GM21723 (cell line): Measurements from ENCODE around the gene KRT6C.
"Not testable (repeated sequence)": the region's sequence is repeated elsewhere in the genome, so short reads cannot be mapped to it uniquely, and the experiment has no call there.

Experiments
- ATAC-seq: cut with Tn5 transposase; IDR thresholded peaks from one replicate; pipeline ENCODE4 v1.9.1; 2021; ENCODE audit warnings: mild to moderate bottlenecking, moderate library complexity; ENCODE audit not compliant: unreplicated experiment

Gene KRT6C

DNA sequence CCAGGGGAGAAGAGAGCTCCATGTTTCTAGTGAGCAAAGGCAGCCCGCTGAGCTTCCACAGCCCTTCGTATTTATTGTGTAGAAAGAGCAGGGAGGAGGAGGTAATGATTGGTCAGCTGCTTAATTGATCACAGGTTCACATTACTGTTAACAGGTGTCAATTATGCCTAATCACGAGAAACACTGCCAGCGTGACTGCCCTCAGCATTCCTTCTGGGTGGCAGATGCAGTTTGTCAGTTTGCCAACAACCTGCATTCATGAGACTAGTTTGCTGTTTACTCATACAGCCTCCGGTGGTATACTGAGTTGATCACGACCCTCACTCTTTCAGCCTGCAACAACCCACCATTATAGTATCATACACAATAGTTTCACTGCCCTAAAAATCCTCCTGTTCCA lies 27.0 kb upstream of the KRT6C start:
- not testable (repeated sequence) for ATAC-seq

DNA sequence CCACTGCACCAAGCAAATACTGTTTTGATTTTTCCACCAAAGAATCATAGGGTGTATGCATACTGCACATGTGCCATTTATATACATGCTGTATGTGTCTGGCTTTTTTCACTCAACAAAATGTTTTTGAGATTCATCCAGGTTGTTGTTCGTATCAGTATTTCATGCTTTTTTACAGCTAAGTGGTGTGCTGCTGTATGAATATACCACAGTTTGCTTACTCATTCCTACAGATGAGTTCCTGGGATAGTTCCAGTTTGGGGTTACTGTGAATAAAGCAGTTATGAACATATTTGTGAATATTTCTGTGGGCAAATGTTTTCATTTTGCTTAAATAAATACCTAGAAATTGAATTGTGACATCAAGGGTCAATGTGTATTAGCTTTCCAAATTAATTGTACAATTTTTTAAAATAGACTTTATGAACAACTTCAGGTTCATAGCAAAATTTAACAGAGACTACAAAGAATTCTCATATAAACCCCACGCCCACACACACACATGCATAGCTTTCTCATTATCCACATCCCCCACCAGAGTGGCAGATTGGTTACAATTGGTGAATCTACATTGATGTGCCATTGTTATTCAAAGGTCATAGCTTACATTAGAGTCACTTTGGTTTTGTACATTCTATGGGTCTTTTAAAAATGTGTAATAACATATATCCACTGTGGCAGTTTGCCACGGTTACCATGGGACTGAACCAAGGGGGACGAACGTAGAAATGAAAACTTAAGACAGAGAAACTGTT lies 26.4 kb upstream of the KRT6C start:
- no peak for ATAC-seq

DNA sequence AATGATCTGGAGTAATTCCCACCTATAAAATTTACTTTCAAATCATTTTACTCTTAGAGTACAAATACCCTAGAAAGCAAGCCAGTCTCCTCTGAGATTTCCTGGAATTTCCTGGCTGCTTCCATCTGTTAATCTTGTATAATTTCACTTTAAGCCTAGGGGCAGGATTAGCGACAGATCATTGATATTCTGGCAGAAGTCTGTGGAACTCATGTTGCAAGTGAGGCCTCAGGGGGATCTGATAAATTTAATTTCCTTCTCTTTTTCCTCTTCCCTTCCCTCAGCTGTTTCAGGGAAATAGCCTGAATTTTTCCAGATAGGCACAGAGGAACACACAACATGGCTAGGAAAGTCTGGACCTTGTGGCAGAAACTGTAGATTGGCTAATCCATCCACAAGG lies 25.3 kb upstream of the KRT6C start:
- no peak for ATAC-seq

DNA sequence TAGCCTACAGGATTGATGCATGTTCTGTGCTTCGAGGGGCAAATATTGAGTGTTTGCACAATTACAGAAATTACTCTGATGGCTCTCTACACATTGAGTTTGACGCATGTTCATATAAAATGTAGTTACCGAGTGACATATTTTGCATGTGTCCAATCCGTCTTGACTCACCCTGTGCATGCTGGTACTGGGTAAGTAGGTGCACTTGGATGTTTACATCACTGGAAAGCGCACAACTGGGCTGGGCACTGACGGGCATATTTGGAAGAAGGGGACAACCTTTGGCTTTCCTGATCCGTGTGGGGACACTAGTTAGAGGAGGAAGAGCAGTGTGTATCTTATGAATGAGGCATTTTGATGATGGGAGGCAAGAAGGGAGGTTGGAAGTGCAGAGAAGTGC lies 24.4 kb upstream of the KRT6C start:
- no peak for ATAC-seq

DNA sequence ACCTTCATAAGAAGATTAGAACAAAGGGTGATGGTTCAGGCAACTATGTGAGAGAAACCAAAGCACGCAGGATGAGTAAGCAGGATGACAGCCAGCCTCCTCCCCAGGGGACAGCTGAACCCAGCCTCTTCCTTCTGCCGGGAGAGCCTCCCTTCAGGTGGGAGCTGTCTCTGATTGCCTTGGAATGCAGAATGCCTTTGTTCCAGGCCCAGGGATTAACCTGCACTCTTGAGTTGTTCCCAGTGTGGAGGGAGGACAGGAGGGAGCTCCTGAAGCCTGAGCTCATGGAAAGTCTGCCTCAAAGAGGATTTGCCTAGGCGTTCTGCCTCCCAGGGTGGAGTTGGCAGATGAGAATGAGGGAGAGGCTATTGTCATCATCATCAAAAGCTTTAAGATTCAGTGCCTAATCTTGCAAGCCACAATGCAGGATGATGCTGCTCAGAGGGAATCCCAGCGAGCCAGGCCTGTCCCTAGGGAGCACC lies 23.0 kb upstream of the KRT6C start:
- ATAC-seq: no peak

DNA sequence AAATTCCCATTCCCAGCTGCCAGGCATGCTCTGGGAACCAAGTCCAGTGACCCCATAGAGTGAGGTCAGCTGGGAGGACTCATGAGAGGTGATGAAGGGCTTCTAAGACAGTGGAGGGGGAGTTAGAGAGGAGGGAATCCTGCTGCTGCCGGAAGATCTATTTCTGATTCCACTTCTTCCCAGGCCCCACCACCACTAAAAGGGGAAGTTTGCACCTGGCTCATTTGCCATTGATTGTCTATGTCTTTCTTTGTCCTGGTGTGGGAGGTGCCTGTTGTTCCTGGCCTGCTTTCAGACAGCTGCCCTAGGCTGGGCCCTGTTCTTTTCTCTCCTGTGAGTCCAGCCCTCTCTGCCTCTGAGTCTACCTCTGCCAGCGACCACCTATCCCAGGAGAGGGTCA lies 22.4 kb upstream of the KRT6C start:
- no peak for ATAC-seq

DNA sequence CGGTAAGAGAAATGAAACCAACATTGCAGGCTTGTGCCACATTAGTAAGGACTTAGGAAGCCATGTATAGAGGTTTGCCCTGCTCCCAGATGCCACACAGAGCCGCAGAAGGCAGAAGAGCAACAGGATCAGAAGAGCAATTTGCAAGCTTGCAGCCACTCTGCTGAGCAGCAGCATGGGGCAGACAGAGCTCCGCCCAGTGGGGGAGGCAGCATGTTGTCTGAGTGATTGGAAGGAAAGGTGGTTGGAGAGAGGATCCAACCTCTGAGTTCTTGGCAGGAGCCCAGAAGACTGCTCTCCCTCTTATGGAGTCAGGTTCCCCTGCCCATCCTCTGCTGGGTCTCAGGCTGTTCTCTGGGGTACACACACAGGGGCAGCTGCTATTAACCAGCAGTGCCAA lies 21.8 kb upstream of the KRT6C start:
- ATAC-seq: no peak

DNA sequence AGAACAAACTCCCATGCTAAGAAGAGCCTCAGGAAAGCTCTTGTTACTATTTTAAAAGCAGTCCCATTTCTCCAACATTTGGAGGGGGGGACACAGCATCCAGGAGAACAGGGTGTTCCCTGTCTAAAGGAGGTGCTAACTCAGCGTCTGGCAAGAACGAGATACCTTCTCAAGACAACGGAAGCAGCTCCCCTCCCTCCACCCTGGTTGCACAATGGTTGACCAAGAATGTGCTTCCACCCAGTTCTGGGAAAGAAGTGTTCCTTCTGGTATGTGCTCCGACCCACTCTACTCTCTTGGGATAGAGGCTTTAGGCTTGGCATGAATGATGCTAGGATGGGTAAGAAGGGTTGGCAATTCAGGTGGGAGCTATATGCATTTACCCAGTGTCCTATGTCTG lies 20.9 kb upstream of the KRT6C start:
- ATAC-seq: no peak

DNA sequence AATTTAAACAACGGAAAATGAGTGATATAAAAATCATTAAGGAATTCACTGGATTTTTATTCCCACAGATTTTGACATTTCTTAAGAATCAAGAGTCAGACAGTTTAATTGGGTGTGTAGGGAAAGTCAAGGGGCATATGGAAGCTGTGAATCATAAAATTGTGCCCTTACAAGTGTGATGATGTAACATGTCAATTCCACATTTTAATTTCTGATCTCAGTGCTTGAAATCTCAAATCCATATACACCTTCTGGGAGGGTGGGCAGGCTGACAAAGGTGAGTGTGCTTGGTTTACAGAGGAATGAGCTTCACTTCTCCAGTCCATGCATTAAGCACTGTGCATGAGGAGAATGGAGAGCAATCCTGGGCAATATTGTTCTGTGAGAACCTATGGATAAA lies 20.5 kb upstream of the KRT6C start:
- ATAC-seq: no peak

DNA sequence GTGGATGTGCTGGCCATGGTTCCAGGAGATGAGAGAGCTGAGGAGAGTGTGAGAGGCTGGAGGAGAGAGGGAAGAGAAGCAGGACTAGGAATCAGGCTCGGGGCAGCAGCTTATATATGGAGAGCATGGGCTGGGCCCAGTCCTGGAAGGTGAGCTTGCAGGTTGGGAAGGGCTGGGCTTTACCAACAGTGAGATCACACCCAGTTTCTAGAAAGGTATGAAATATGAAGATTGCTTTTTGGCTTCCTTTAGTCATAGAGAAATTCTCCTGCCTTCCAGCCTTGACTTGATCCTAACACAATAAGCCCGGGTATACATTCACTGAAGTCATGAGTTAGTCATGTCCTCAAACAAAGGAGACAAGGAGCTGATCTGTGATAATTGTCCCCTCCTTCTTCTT lies 19.6 kb upstream of the KRT6C start, which contains the start of gene KRT6A:
KRT6A (minus strand) TSS at position 86 of the 400 bp plus-strand sequence; CDS start at position 17, 69 bp downstream.
- no peak for ATAC-seq

DNA sequence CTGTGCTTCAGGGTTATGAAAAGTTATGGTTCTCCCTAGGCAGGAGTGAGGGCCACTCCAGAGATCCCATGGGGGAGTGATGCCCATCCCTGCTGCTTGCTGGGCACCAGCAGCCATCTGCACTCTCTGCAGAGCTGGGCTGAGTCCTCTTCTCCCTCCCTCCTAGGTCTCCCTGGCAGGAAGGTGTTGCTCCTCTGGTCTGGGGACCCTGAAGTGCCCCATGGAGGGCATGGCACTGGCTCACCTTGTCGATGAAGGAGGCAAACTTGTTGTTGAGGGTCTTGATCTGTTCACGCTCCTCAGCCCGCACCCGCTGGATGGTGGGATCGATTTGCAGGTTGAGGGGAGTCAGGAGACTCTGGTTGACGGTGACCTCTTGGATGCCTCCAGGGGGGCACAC lies 18.8 kb upstream of the KRT6C start:
- ATAC-seq: not testable (repeated sequence)

DNA sequence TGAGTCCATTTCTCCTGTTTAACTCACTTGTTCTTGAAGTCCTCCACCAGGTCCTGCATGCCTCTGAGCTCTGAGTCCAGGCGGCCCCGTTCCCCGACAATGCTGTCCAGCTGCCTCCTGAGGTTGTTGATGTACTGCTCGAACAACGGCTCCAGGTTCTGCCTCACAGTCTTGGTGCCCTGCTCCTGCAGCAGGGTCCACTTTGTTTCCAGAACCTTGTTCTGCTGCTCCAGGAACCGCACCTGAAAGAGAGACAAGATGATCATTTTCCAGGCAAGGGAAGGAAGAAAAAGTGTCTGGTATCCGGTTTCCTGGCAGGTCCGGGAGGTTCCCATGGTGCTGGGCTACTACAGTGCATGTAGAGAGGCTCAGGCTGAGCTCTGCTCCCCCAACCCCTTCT lies 17.9 kb upstream of the KRT6C start:
- not testable (repeated sequence) for ATAC-seq

DNA sequence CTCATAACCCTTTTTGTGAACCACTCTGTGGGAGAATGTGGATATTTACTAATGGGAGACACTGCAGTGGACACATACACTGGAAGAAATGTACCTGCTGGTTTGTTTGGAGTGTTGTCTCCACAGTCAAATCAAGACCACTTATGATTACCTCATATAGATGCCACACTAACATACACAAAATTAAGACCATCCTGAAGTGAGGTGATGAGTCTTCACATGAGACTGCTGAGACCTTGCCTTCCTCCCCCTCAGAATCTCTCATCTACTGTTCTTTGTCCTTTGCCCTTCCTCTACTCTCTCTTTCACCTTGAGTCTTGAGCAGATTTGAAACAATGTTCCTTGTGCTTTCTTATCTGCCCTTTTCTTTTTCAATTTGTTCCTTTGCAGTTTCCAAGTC lies 15.1 kb upstream of the KRT6C start:
- no peak for ATAC-seq

DNA sequence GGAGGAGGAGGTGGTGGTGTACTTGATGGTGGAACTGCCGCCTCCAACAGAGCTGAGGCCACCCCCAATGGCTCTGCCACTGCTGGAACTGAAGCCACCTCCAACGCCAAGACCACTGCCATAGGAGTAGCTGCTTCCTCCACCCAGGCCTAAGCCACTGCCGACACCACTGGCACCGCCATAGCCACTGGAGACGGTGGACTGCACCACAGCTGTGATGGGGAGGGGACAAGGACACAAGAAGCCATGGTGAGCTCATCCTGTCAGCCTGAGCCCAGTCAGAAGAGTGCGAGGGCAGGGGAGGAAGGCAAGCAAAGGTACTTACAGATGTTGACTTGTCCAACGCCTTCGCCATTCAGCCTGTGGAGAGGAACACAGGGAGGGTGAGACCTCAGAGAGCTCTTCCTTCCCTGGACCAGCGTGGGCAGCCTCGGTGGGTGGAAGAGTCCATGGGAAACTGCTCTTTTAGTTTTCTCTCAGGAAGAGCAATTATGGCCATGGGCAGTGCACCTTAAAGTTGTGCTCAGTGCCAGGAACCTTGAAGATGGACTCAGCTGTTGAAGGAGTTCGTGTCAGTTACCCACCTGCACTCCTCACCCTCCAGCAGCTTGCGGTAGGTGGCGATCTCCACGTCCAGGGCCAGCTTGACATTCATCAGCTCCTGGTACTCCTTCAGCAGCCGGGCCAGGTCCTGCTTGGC lies 14.3 kb upstream of the KRT6C start:
- not testable (repeated sequence) for ATAC-seq

DNA sequence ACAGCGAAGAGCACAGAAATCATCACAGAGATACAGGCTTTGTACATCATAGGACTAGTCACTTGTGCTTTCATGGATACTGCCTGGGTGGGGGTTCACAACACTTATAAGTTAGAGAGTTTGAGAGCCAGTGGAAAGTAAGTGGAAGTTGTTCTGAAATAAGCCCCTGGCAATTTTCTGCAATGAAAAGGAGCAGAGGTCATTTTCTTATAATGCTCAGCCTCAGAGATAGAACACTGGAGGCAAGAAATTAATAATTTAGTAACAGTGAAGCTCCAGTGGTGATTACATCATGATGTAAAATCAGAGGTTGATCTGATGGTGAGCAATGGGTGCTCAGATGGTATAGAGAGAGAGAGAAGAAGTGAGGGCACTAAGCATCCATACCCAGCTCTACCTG lies 13.6 kb upstream of the KRT6C start:
- ATAC-seq: no peak

DNA sequence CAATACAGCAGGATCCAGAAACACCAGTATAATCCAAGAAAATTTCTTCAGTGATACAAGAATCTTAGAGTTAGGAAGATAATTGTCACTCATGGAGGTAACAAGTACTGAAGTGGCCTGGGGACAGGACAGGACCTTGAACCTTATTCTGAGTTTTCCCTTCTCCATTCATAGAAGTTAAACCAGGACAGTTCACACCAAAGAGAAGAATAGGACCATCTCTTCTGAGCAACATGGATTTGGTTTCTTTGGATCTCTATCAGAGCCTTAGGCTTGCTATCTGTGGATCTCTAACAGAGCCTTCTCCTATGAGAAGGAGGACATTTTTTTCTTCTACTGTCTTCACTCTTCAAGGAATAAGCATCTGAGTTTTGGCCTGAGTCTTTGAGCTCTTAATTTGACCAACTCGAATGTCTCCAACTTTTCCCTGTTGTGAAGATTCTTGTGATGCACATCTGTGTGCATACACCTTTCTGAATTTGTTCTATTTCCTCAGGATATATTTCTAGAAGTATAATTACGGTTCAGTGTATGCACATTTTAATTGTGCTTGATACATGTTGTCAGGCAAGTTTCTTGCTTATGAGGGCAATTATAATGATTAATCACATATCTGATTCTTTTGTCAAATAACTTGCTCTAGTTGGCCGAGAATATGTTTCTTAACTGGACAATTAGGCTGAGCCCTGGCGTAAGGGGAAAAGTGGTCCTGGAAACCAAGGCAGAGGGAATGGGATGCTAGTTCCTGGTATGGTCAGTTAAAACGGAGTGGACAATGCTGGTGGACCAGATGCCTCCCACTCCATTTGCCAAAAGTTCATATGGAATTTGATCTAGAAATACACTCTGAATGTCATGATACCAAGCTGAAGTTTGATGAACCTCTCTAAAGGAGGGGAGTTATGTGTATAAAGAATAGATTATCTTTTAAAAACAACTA lies 12.8 kb upstream of the KRT6C start:
- ATAC-seq: no peak

DNA sequence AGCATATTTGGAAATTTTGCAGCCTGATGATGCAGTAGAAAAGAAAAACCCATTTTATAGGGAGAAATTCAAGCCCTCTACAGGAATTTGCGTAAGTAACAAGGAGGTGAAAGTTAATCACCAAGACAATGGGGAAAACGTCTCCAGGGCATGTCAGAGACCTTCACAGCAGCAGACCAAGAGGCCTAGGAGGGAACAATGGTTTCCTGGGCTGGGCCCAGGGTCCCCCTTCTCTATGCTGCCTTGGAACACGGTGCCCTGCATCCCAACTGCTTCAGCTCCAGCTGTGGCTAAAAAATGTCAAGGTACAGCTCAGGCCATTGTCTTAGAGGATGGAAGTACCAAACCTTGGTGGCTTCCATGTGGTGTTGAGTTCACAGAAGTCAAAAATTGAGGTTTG lies 6.5 kb upstream of the KRT6C start:
- ATAC-seq: no peak

DNA sequence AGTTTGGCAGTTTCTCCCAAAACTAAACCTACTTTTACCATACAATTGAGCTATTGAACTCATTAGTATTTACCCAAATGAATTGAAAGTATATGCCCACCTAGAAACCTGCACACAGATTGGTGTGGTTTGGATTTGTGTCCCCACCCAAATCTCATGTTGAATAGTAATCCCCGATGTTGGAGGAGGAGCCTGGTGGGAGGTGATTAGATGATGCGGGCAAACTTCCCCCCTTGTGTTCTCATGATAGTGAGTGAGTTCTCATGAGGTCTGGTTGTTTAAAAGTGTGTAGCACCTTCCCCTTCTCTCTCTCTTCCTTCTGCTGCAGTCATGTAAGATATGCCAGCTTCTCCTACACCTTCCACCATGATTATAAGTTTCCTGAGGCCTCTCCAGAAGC lies 4.0 kb upstream of the KRT6C start:
- ATAC-seq: no peak

DNA sequence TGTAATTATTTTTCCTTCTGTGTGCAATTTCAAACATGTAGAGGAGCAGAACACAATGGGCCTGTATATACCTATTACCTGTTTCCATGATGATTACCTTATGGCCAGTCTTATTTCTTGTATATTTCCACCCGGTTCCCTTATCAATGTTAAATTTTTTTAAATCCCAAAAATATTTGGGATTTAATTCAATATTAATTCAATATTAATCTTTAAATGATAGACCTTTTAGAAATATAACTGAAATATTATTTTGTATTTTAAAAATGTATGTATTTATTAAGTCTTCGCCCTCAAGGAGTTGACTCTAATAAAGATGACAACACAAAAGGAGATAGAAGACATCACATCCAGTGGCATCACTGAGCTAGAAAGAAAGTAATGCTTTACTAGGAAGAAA lies 607 bp upstream of the KRT6C start:
- ATAC-seq: no peak

DNA sequence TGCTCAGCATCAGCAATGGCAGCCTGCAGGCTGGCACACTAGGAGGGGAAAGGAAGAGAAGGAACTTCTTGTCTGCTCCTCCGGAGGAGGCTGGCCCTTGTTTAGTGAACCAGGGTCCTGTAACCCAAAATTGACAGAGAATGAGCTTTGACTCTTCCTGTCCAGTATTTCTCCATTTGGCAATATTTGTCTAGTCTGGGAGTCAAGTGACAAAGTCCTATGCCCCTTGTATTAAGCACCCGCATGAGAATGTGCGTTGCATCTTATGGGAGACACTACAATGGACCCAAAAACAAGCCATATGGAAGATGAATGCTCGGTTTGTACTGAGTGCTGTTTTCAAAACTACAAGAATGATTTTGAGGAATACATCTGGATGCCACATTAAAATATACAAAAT lies 3.8 kb downstream of the KRT6C start:
- no peak for ATAC-seq

DNA sequence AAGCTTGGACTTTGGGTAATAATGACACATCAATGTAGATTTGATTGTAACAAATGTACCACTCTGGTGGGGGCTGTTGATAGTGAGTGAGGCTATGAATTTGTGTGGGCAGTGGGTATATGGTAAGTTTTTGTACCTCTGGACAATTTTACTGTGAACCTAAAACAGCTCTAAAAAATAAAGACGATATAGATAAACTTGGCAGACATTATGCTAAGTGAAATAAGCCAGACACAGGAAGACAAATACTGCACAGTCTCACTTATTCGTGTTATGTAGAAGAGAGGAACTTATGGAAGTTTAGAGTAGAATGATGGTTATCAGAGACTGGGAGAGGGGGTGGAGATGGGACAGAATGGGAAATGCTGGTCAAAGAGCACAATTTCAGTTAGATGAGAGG lies 8.7 kb downstream of the KRT6C start:
- ATAC-seq: no peak
